ENCODE data around the gene TPBGL. TPM values are rescaled to one million over a fixed set of nuclear protein-coding genes. Genes with fewer than 3 reads are reported as not detected.

The TPBGL gene
- total RNA-seq, 2 experiments from 2014 or later, result 0.13 to 0.19 TPM

Other genes starting within 250 kb of the TPBGL start
- gene OR2AT4, start 143.9 kb upstream of the TPBGL start, total RNA-seq, result not detected
- gene SLCO2B1, start 89.7 kb upstream of the TPBGL start, total RNA-seq, result not detected
- 10 to 100 TPM; 10.3 to 13.0 TPM for gene ARRB1, start 110.9 kb downstream of the TPBGL start, total RNA-seq
- 1,000 to 10,000 TPM; 4,009 to 4,247 TPM for gene RPS3, start 158.7 kb downstream of the TPBGL start, total RNA-seq
- gene KLHL35, start 192.4 kb downstream of the TPBGL start, total RNA-seq, result under 1 TPM; 0.44 to 0.55 TPM